Endothelial cell of umbilical vein (primary cell): ENCODE results near the gene RPL34.

Source experiments
- EZH2 ChIP-seq: IDR thresholded peaks from 2 replicates; pipeline ENCODE4 v1.6.1; 2012; ENCODE audit warnings: borderline replicate concordance, low read depth, mild to moderate bottlenecking, moderate library complexity, low read length, inconsistent platforms; ENCODE audit not compliant: severe bottlenecking
- JUN ChIP-seq: IDR thresholded peaks from 2 replicates; pipeline ENCODE4 v1.6.1; 2011; ENCODE audit warnings: borderline replicate concordance, low read depth; ENCODE audit not compliant: insufficient read length, insufficient read depth
- MYC ChIP-seq: IDR thresholded peaks from one replicate; pipeline ENCODE4 v1.6.1; 2011; ENCODE audit warnings: mild to moderate bottlenecking, low read depth, low read length
- TF ChIP-seq, protein P1 (sequence below), 2 donors: IDR thresholded peaks; 1 replicate in 1 of 2; 2 replicates in 1 of 2; pipeline ENCODE4 v1.5.1; 2011; ENCODE audit warnings: low read length in 2 of 2, mild to moderate bottlenecking in 2 of 2, moderate library complexity in 2 of 2, control low read depth in 1 of 2, inconsistent platforms in 1 of 2, low read depth in 1 of 2; ENCODE audit not compliant: insufficient read depth in 1 of 2; ENCODE audit errors: extremely low read depth in 1 of 2
- TF ChIP-seq, protein P2 (sequence below): IDR thresholded peaks from 2 replicates; pipeline ENCODE4 v1.6.1; 2011; ENCODE audit not compliant: insufficient read depth, insufficient read length

- TF ChIP-seq, protein P1, sequence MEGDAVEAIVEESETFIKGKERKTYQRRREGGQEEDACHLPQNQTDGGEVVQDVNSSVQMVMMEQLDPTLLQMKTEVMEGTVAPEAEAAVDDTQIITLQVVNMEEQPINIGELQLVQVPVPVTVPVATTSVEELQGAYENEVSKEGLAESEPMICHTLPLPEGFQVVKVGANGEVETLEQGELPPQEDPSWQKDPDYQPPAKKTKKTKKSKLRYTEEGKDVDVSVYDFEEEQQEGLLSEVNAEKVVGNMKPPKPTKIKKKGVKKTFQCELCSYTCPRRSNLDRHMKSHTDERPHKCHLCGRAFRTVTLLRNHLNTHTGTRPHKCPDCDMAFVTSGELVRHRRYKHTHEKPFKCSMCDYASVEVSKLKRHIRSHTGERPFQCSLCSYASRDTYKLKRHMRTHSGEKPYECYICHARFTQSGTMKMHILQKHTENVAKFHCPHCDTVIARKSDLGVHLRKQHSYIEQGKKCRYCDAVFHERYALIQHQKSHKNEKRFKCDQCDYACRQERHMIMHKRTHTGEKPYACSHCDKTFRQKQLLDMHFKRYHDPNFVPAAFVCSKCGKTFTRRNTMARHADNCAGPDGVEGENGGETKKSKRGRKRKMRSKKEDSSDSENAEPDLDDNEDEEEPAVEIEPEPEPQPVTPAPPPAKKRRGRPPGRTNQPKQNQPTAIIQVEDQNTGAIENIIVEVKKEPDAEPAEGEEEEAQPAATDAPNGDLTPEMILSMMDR (IDR thresholded peaks at IDR 0.05; ENCODE audit: extremely low read depth in 1 of 2, insufficient read depth in 1 of 2, low read depth in 1 of 2, low read length in 2 of 2), result no peak
- TF ChIP-seq EZH2, result no peak
- TF ChIP-seq MYC, result no peak
- TF ChIP-seq, protein P2, sequence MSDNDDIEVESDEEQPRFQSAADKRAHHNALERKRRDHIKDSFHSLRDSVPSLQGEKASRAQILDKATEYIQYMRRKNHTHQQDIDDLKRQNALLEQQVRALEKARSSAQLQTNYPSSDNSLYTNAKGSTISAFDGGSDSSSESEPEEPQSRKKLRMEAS, result no peak
- TF ChIP-seq JUN, result no peak
These were observed 8.0 kb downstream of the RPL34 start for GRCh38 chr4:108628411-108628810.
